ENCODE results near the gene ZFX. TPM values are rescaled to one million over a fixed set of nuclear protein-coding genes. Genes with fewer than 3 reads are reported as not detected.

Gene ZFX
- total and polyA plus RNA-seq, 2 of the 8 experiments (the other 6 are each of a cell fraction or from before 2014, with no cell fraction given), result 2.8 to 22.0 TPM

DNA sequence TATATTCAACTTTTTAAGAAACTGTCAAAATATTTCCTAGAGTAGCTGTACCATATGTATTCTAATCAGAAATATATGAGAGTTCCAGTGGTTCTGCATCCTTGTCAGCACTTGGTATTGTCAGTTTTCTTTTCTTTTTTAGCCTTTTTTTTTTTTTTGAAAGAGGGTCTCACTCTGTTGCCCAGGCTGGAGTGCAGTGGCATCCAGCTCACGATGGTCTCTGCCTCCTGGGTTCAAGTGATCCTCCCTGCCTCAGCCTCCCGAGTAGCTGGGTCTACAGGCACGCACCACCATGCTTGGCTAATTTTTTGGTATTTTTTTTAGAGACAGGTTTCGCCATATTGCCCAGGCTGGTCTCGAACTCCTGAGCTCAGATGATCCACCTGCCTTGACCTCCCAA, 79.1 kb downstream of the ZFX start:
- Histone ChIP-seq H3K27ac (ENCODE audit: low read depth, low read length) (no peak overlapping the region), H3K56ac (replicated peaks; ENCODE audit: insufficient read length, low read depth, low read length) (no peak overlapping the region), H2BK5ac (ENCODE audit: low read depth, low read length) (no peak overlapping the region), H4K20me1 (replicated peaks in 1 of 2; ENCODE audit: control insufficient read depth in 1 of 2, insufficient read depth in 2 of 2, low read length in 2 of 2) (no peaks in the 10 kb centered on the region), H4K91ac (replicated peaks; ENCODE audit: insufficient read length, low read length) (no peak overlapping the region), H2BK15ac (ENCODE audit: low read length) (no peak overlapping the region), H3K36me3 (ENCODE audit: control insufficient read depth in 2 of 4, insufficient read depth in 4 of 4, low read length in 3 of 4) (no peaks in the 10 kb centered on the region), H3K9me3 (ENCODE audit: insufficient read depth in 2 of 2, low read depth in 1 of 2, low read length in 1 of 2) (no peaks in the 10 kb centered on the region), H3K4me3 (ENCODE audit: extremely low read depth in 1 of 4, insufficient read depth in 2 of 4, low read depth in 3 of 4, low read length in 4 of 4) (no peak overlapping the region), H3K9ac (replicated peaks in 1 of 4; ENCODE audit: extremely low read depth in 1 of 4, low read depth in 3 of 4, low read length in 3 of 4) (no peak overlapping the region), H2BK120ac (replicated peaks; ENCODE audit: low read depth, low read length) (no peak overlapping the region), H4K5ac (ENCODE audit: insufficient read length, low read depth, low read length) (no peak overlapping the region), H3K79me2 (ENCODE audit: control insufficient read depth in 1 of 2, insufficient read depth in 2 of 2, low read length in 2 of 2) (no peaks in the 10 kb centered on the region), H2BK20ac (ENCODE audit: low read length) (no peak overlapping the region), H3K27me3 (replicated peaks in 1 of 4; ENCODE audit: control insufficient read depth in 3 of 4, extremely low read depth in 1 of 4, insufficient read depth in 3 of 4, low read length in 3 of 4) (no peaks in the 10 kb centered on the region), H3K23me2 (ENCODE audit: low read depth, low read length) (no peaks in the 10 kb centered on the region), H2AFZ (ENCODE audit: low read length) (no peak overlapping the region), H3K23ac (ENCODE audit: insufficient read length) (no peak overlapping the region), H4K8ac (ENCODE audit: extremely low read depth, insufficient read depth, low read length) (no peak overlapping the region), H2AK5ac (ENCODE audit: low read depth, low read length) (no peak overlapping the region), H2BK12ac (ENCODE audit: low read depth, low read length) (no peak overlapping the region), H3K18ac (ENCODE audit: extremely low read depth, low read length) (no peak overlapping the region), H3K4me1 (replicated peaks in 1 of 4; ENCODE audit: control insufficient read depth in 3 of 4, insufficient read depth in 4 of 4, low read length in 3 of 4) (no peaks in the 10 kb centered on the region), H3K4ac (replicated peaks; ENCODE audit: insufficient read length, low read depth, low read length) (no peak overlapping the region), H3K79me1 (ENCODE audit: low read depth, low read length) (no peaks in the 10 kb centered on the region), H3K4me2 (ENCODE audit: insufficient read depth in 1 of 2, low read depth in 2 of 2, low read length in 2 of 2) (no peak overlapping the region), H3K14ac (ENCODE audit: insufficient read length) (no peak overlapping the region)
- DNase-seq (ENCODE audit: low read depth in 1 of 2, low spot score in 2 of 2), result no peak
- WGBS, 2 experiments (ENCODE audit: extremely low coverage in 1 of 2, insufficient coverage in 1 of 2, insufficient read length in 1 of 2, insufficient replicate concordance in 2 of 2, low coverage in 1 of 2, low lambda C conversion rate in 2 of 2, missing lambda C conversion rate in 1 of 2), result 100% methylated on average over 5 of the region's 5 CpGs; no CpG with 5 or more reads in 1 of the 2 experiments
- no peak for FAIRE-seq
- CTCF ChIA-PET (ENCODE audit: partially characterized antibody), result no interaction called here
- POLR2A ChIA-PET (ENCODE audit: partially characterized antibody), result interaction anchor here (0.7 kb wide), 1 partner anchor 197 kb away, joined by 4 read pairs; no protein-coding TSS in a partner anchor
- no peak for TF ChIP-seq FOSL1 (IDR thresholded peaks at IDR 0.05; ENCODE audit: insufficient read depth, low read depth, low read length)
- no peak for TF ChIP-seq SIN3A (conservative IDR thresholded peaks at IDR 0.05 in 1 of 2, IDR thresholded peaks at IDR 0.05 in 1 of 2; ENCODE audit: low read depth in 1 of 2, low read length in 2 of 2)
- no peak for TF ChIP-seq CTBP2 (IDR thresholded peaks at IDR 0.05; ENCODE audit: borderline replicate concordance, insufficient read depth, insufficient read length, low read length)
- TF ChIP-seq, protein P1, sequence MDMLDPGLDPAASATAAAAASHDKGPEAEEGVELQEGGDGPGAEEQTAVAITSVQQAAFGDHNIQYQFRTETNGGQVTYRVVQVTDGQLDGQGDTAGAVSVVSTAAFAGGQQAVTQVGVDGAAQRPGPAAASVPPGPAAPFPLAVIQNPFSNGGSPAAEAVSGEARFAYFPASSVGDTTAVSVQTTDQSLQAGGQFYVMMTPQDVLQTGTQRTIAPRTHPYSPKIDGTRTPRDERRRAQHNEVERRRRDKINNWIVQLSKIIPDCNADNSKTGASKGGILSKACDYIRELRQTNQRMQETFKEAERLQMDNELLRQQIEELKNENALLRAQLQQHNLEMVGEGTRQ (IDR thresholded peaks at IDR 0.05; ENCODE audit: low read length), result no peak
- TF ChIP-seq KDM4A (IDR thresholded peaks at IDR 0.05; ENCODE audit: low read depth, low read length, severe bottlenecking), result no peak
- no peak for TF ChIP-seq CBX5 (IDR thresholded peaks at IDR 0.05; ENCODE audit: low read depth, low read length)
- TF ChIP-seq TAF1 (IDR thresholded peaks at IDR 0.05; ENCODE audit: low read depth, low read length), result no peak
- TF ChIP-seq, protein P2, sequence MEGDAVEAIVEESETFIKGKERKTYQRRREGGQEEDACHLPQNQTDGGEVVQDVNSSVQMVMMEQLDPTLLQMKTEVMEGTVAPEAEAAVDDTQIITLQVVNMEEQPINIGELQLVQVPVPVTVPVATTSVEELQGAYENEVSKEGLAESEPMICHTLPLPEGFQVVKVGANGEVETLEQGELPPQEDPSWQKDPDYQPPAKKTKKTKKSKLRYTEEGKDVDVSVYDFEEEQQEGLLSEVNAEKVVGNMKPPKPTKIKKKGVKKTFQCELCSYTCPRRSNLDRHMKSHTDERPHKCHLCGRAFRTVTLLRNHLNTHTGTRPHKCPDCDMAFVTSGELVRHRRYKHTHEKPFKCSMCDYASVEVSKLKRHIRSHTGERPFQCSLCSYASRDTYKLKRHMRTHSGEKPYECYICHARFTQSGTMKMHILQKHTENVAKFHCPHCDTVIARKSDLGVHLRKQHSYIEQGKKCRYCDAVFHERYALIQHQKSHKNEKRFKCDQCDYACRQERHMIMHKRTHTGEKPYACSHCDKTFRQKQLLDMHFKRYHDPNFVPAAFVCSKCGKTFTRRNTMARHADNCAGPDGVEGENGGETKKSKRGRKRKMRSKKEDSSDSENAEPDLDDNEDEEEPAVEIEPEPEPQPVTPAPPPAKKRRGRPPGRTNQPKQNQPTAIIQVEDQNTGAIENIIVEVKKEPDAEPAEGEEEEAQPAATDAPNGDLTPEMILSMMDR (IDR thresholded peaks at IDR 0.05; ENCODE audit: control extremely low read depth in 1 of 3, insufficient read depth in 1 of 3, low read depth in 1 of 3, low read length in 3 of 3), result no peak
- TF ChIP-seq RAD21 (IDR thresholded peaks at IDR 0.05 in 1 of 2, conservative IDR thresholded peaks at IDR 0.05 in 1 of 2; ENCODE audit: low read depth in 2 of 2, low read length in 2 of 2), result no peak

Measured in H1 (cell line).